Ovary (tissue), 9 donors: Measurements from ENCODE around the gene OPN1MW3. TPM values are rescaled to one million over a fixed set of nuclear protein-coding genes. Genes with fewer than 3 reads are reported as not detected.
"Not testable (repeated sequence)": the region's sequence is repeated elsewhere in the genome, so short reads cannot be mapped to it uniquely, and the experiment has no call there.

Source experiments
- DNase-seq, 5 donors: peaks; one replicate each; pipeline ENCODE4 v3.0.0-alpha.2; 2019 to 2020
- H3K27ac ChIP-seq, 2 donors: fragments of 200-600 bp; one replicate each; pipeline versions ENCODE4 v1.5.1 to v1.8.0; 2019 to 2022
- H3K27me3 ChIP-seq: fragments of 200-600 bp; one replicate; pipeline ENCODE4 v1.8.0; 2022
- H3K36me3 ChIP-seq: fragments of 200-600 bp; sonication (generic); one replicate; pipeline ENCODE4 v1.5.1; 2019
- H3K4me1 ChIP-seq: one replicate; pipeline ENCODE4 v1.8.1; 2013; ENCODE audit warnings: mild to moderate bottlenecking, moderate library complexity; ENCODE audit not compliant: insufficient read depth
- H3K4me3 ChIP-seq: fragments of 200-600 bp; sonication (generic); one replicate; pipeline ENCODE4 v1.5.1; 2017
- H3K9me3 ChIP-seq, 2 donors: fragments of 200-600 bp in 1 of 2; sonication (generic) in 1 of 2; one replicate each; pipeline versions ENCODE4 v1.5.1 to v1.8.1; 2013 to 2019; ENCODE audit warnings: mild to moderate bottlenecking in 1 of 2, moderate library complexity in 1 of 2
- CTCF ChIP-seq, 3 donors: fragments of 450-650 bp in 2 of 3; fragments of 200-600 bp in 1 of 3; IDR thresholded peaks; one replicate each; pipeline versions ENCODE4 v1.5.1 to v1.8.0; 2016 to 2022; ENCODE audit warnings: antibody characterized with exemption in 3 of 3, mild to moderate bottlenecking in 1 of 3
- EP300 ChIP-seq: sonication (generic); formaldehyde crosslinking; IDR thresholded peaks from one replicate; pipeline ENCODE4 v1.6.1; 2017; ENCODE audit warnings: antibody characterized with exemption
- POLR2A ChIP-seq: fragments of 450-650 bp; IDR thresholded peaks from one replicate; pipeline ENCODE4 v1.6.1; 2017; ENCODE audit warnings: antibody characterized with exemption, mild to moderate bottlenecking, moderate library complexity
- WGBS, 3 donors: extraction: QIAGEN DNeasy Blood & Tissue Kit in 1 of 3; methylation state at CpG; one replicate each; pipeline versions ENCODE4 v1.1.5 to v1.1.7; 2013 to 2017; 5-methylcytosine and 5-hydroxymethylcytosine counted together
- intact Hi-C, 4 donors: fragments of 100-400 bp; cut with DNase I; formaldehyde crosslinking; loops; one replicate each; pipeline versions ENCODE4 v1.11.0 to v1.15.1; 2022 to 2023
- polyA plus RNA-seq, 2 donors: library from polyadenylated mRNA; stranded (reverse); fragments of 200-250 nt in 1 of 2; fragments of 350-450 nt in 1 of 2; fragmentation: Illumina TruSeq in 1 of 2; extraction: RNeasy Lipid Tissue Mini Kit (QIAGEN cat#74804) in 1 of 2; gene quantifications; one replicate each; pipeline ENCODE4 v1.2.3, GENCODE V29; 2013 to 2014
- total RNA-seq, 7 donors: library from RNA; depleted of rRNA in 2 of 7; stranded (reverse); fragments of >200 nt in 2 of 7; fragmentation: NEBNext Ultra II Directional in 3 of 7; extraction: Animal tissue kit (Norgen Biotek cat#: 25700) in 3 of 7; gene quantifications; one replicate each; pipeline versions ENCODE4 v1.1.0 to v1.2.4, GENCODE V29; 2016 to 2023
- donor health status: DM: no; HTN: no; CAD: no; lungs with moderate emphysema.
- donor health status: DM: no; HTN: no; CAD: no.
- donor health status: Bipolar disorder and iron deficiency.
- donor health status: DM: yes; HTN: yes; CAD: no.
- donor health status: DM: no; HTN: no; CAD: no.
- donor health status: DM: yes; HTN: yes; CAD: no.

Gene OPN1MW3
- total and polyA plus RNA-seq, 9 donors: not detected

GRCh38 chrX:154247377-154248045, 9.9 kb upstream of the OPN1MW3 start:
- H3K27ac ChIP-seq, intact Hi-C loops, H3K27me3 ChIP-seq, H3K36me3 ChIP-seq, DNase-seq, H3K4me1 ChIP-seq, H3K9me3 ChIP-seq, H3K4me3 ChIP-seq: not testable (repeated sequence)
- 70% methylated on average over 1 of the region's 17 CpGs; no CpG with 5 or more reads in 2 of the 3 donors for WGBS, 3 donors

DNA sequence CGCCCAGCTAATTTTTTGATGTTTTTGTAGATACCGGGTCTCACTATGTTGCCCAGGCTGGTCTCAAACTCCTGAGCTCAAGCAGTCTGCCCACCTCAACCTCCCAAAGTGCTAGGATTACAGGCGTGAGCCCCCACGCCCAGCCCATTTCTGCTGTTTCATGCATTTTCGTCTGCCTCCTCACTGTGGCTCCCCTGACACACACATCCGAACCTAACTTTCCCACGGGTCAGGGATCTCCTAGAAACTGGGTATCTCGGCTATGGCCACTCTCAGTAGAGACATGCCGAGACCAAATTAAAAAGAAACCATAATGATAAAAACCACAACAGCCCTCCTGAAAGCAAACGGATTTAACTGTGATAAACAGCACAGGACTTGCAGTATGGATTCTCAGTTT, 9.3 kb upstream of the OPN1MW3 start:
- H3K36me3 ChIP-seq, H3K4me3 ChIP-seq, intact Hi-C loops, H3K4me1 ChIP-seq, H3K9me3 ChIP-seq, H3K27ac ChIP-seq, H3K27me3 ChIP-seq, DNase-seq: not testable (repeated sequence)
- WGBS, 3 donors: no CpG with 5 or more reads among the region's 10 CpGs

DNA sequence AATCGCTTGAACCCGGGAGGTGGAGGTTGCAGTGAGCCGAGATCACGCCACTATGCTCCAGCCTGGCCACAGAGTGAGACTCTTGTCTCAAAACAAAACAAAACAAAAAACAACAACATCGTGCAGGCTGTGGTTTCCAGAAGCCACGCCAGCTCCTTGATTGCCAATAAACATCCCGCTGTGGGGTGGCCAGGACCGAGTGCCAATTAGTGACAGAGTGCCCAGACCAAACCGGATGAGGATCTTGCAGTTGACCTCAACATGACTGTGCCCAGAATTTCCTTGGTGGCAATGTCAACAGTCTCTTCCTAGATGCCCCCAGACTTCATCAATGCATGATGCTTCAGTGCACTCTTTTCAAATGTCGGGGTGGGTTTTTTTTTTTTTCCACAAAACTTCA, 1.3 kb downstream of the OPN1MW3 start:
- H3K4me1 ChIP-seq, H3K36me3 ChIP-seq, H3K27ac ChIP-seq, H3K9me3 ChIP-seq, H3K27me3 ChIP-seq, H3K4me3 ChIP-seq, DNase-seq, intact Hi-C loops: not testable (repeated sequence)
- WGBS, 3 donors: no CpG with 5 or more reads among the region's 10 CpGs

DNA sequence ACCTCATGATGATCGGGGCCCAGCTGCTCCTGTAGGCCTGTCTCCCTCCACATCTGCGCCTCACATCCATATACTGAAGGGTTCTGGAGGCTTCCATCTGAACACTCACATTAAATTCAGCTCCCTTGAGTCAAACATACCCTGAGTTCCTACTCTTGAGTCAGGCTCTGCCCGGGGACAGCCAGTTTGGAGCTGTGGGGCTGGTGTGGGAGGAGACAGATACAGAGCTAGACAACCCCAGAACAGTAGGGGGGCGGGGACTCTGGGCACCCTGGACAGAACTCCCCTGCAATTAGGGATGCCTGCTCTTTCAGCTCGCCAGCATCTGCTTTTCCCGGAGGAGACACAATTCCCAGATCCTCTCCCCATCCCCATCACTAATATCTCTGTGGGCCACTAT, 5.7 kb downstream of the OPN1MW3 start:
- H3K4me3 ChIP-seq, intact Hi-C loops, DNase-seq, H3K36me3 ChIP-seq, H3K9me3 ChIP-seq, H3K4me1 ChIP-seq, H3K27ac ChIP-seq, H3K27me3 ChIP-seq: not testable (repeated sequence)
- WGBS, 3 donors: no CpG with 5 or more reads among the region's 6 CpGs

DNA sequence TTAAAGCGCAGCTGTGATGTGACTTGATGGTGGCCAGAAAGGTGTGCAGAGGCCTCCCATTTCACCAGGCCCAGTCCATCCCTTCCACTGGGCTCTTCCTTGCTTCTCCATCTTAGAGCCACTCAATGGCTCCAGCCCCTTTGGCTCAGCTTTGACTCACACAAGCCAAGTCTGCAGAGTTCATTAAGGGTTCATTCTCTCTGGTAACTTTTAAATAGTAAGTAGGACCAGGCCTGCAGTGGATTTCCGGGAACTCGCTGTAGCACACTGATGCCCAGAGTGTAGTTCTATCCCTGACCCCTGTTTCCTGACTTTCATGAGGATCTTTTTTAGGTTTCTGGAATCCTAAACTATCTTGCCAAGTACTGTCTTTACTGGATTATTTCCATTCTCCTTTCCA, 11.9 kb downstream of the OPN1MW3 start:
- H3K4me1 ChIP-seq, H3K36me3 ChIP-seq, H3K27me3 ChIP-seq, DNase-seq, H3K27ac ChIP-seq, H3K9me3 ChIP-seq, intact Hi-C loops, H3K4me3 ChIP-seq: not testable (repeated sequence)
- no CpG with 5 or more reads among the region's 3 CpGs for WGBS, 3 donors

GRCh38 chrX:154284489-154285338, 27.3 kb downstream of the OPN1MW3 start:
- intact Hi-C loops, H3K27me3 ChIP-seq, DNase-seq, H3K4me3 ChIP-seq, H3K4me1 ChIP-seq, H3K36me3 ChIP-seq, H3K9me3 ChIP-seq, H3K27ac ChIP-seq: not testable (repeated sequence)
- WGBS, 3 donors: no CpG with 5 or more reads among the region's 23 CpGs

DNA sequence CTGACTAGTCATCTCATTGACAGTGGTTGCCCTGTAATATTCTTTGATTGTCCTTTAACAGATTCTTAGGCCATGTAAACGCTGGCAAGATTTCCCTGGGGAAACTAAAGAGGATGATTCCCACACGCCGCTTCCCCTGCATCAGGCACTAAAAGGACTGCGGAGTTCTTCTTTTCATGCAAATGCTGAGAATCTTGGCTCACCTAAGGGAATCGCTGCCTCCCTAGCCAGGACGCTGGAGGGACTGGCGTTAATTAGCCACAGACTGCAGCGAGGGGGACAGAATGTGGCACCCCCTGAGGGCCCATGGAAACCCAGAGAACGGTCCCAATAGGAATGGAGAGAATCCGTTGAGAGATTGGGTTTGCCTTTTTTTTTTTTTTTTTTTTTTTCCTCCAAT, 29.0 kb downstream of the OPN1MW3 start:
- H3K9me3 ChIP-seq, H3K4me1 ChIP-seq, intact Hi-C loops, H3K4me3 ChIP-seq, DNase-seq, H3K36me3 ChIP-seq, H3K27me3 ChIP-seq, H3K27ac ChIP-seq: not testable (repeated sequence)
- WGBS, 3 donors: no CpG with 5 or more reads among the region's 10 CpGs

DNA sequence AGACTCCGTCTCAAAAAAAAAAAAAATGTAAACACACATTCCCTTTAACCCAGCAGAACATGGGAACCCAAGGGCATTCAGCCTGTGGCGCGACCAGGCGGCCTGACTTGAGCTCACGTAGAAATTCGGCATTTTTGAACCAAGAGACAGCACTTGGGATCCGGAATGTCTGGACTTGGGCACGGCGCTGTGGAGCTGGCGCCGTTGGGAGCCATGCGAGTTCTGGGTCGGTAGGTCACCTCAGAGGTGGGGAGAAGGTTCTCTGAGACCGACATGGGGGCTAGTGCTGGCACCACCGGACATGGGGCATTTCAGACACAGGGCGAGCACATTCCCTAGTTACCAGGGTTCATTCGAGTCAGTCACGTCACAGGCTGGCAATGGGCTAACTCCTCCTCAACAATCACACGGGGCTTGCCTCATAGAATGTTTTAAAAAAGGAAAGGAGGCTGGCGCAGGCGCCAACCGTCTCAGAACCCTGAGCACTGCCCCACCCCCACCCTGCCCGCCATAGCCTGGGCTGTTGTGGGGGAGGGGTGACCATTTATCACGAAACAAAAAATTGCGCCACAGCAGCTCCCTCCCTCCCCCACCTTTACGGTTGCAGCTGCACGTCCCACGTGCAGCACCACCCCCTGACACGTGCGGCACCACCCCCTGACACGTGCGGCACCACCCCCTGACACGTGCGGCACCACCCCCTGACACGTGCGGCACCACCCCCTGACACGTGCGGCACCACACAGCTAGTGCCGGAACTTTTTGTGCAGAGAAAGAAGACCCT, 37.6 kb downstream of the OPN1MW3 start, which contains the start of gene TEX28:
TSS of gene TEX28 (minus strand) at position 334 of the 784 bp plus-strand sequence. CDS start 3,007 bp downstream, outside the sequence.
- H3K27ac ChIP-seq: no peak within 1 kb of the TSS
- intact Hi-C loops: no loop called here
- no peaks in the 10 kb centered on the region for H3K36me3 ChIP-seq
- DNase-seq: no peak
- H3K4me1 ChIP-seq: no peaks in the 10 kb centered on the region
- no peak within 1 kb of the TSS for H3K4me3 ChIP-seq
- H3K27me3 ChIP-seq: no peaks in the 10 kb centered on the region
- H3K9me3 ChIP-seq: no peaks in the 10 kb centered on the region
- 86 to 90% (median 88%) methylated on average over 39 of the region's 39 CpGs for WGBS, 3 donors
- no peak for TF ChIP-seq EP300
- TF ChIP-seq CTCF (IDR thresholded peaks at IDR 0.05): no peak
- no peak for TF ChIP-seq POLR2A
